ENCODE results near the gene CABCOCO1. TPM values are rescaled to one million over a fixed set of nuclear protein-coding genes. Genes with fewer than 3 reads are reported as not detected.
A peak's percentile ranks its signal among the peaks of the same experiment; 100 is the strongest.

CABCOCO1 gene
- total RNA-seq, 1 experiment from 2014 or later = not detected

- DNase-seq (ENCODE audit: low read depth, low spot score) (no peak), ATAC-seq (no peak)
- Histone ChIP-seq H3K79me2 (ENCODE audit: insufficient read depth, low read length) (no peaks in the 10 kb centered on the region), H3K9ac (ENCODE audit: low read length) (no peak overlapping the region), H3K4me3 (replicated peaks in 1 of 2; ENCODE audit: low read depth in 1 of 2, low read length in 2 of 2) (no peak overlapping the region), H3K36me3 (ENCODE audit: control insufficient read depth in 1 of 2, insufficient read depth in 2 of 2, low read length in 2 of 2) (no peaks in the 10 kb centered on the region), H3K27ac (ENCODE audit: low read depth, low read length) (no peak overlapping the region), H3K9me3 (ENCODE audit: control insufficient read depth in 1 of 2, insufficient read depth in 1 of 2, low read depth in 1 of 2, low read length in 2 of 2) (no peaks in the 10 kb centered on the region), H3K4me1 (ENCODE audit: control insufficient read depth in 1 of 2, insufficient read depth in 2 of 2, low read length in 2 of 2) (peaks cover 0 to 6% of the 10 kb centered on the region in 2 experiments; a peak in 3 of 4 replicates), H3K9me2 (ENCODE audit: insufficient read depth) (no peaks in the 10 kb centered on the region), H4K20me1 (ENCODE audit: insufficient read depth) (no peaks in the 10 kb centered on the region), H3K27me3 (ENCODE audit: insufficient read depth, low read length) (no peaks in the 10 kb centered on the region), H3K4me2 (ENCODE audit: low read length) (no peak overlapping the region), H2AFZ (ENCODE audit: low read depth, low read length, poor library complexity, severe bottlenecking) (peak overlapping the region; percentile 72)
- RAD21 ChIA-PET (ENCODE audit: low non-redundant PET in 1 of 2, low total read pairs in 2 of 2, uncharacterized antibody in 2 of 2, unreplicated experiment in 2 of 2) = no interaction called here
- intact Hi-C loops (cut with micrococcal nuclease) = no loop called here
- CTCF ChIA-PET = no interaction called here
- no TSS peak for BruUV-seq (replicated peaks)
- POLR2A ChIA-PET = no interaction called here
- TF ChIP-seq EZH2phosphoT487 (IDR thresholded peaks at IDR 0.05; ENCODE audit: borderline replicate concordance) (no peak), POLR2AphosphoS5 (IDR thresholded peaks at IDR 0.05; ENCODE audit: low read depth, low read length) (no peak), ATF3 (IDR thresholded peaks at IDR 0.05) (no peak), FOSL1 (IDR thresholded peaks at IDR 0.05; ENCODE audit: low read depth) (no peak), YY1 (IDR thresholded peaks at IDR 0.05; ENCODE audit: extremely low read depth, insufficient replicate concordance, low read depth, low read length) (no peak), ZFX (IDR thresholded peaks at IDR 0.05) (no peak), MAX (IDR thresholded peaks at IDR 0.05) (no peak)
Observed at GRCh38 chr10:61774031-61774430, 111.3 kb downstream of the CABCOCO1 start.

- Histone ChIP-seq H3K4me2 (ENCODE audit: low read length) (no peak overlapping the region), H3K9me2 (ENCODE audit: insufficient read depth) (no peaks in the 10 kb centered on the region), H2AFZ (ENCODE audit: low read depth, low read length, poor library complexity, severe bottlenecking) (no peak overlapping the region), H3K27ac (ENCODE audit: low read depth, low read length) (no peak overlapping the region), H3K36me3 (ENCODE audit: control insufficient read depth in 1 of 2, insufficient read depth in 2 of 2, low read length in 2 of 2) (no peaks in the 10 kb centered on the region), H3K4me3 (replicated peaks in 1 of 2; ENCODE audit: low read depth in 1 of 2, low read length in 2 of 2) (no peak overlapping the region), H3K4me1 (ENCODE audit: control insufficient read depth in 1 of 2, insufficient read depth in 2 of 2, low read length in 2 of 2) (peaks cover 0 to 7% of the 10 kb centered on the region in 2 experiments; a peak in 3 of 4 replicates), H3K9ac (ENCODE audit: low read length) (no peak overlapping the region), H3K79me2 (ENCODE audit: insufficient read depth, low read length) (no peaks in the 10 kb centered on the region), H3K9me3 (ENCODE audit: control insufficient read depth in 1 of 2, insufficient read depth in 1 of 2, low read depth in 1 of 2, low read length in 2 of 2) (no peaks in the 10 kb centered on the region), H4K20me1 (ENCODE audit: insufficient read depth) (no peaks in the 10 kb centered on the region), H3K27me3 (ENCODE audit: insufficient read depth, low read length) (no peaks in the 10 kb centered on the region)
- RAD21 ChIA-PET (ENCODE audit: low non-redundant PET in 1 of 2, low total read pairs in 2 of 2, uncharacterized antibody in 2 of 2, unreplicated experiment in 2 of 2) = no interaction called here
- ATAC-seq (no peak), DNase-seq (ENCODE audit: low read depth, low spot score) (no peak)
- no peak for TF ChIP-seq CTCF (IDR thresholded peaks at IDR 0.05 in 2 of 3, conservative IDR thresholded peaks at IDR 0.05 in 1 of 3; ENCODE audit: borderline replicate concordance in 1 of 3, insufficient read depth in 1 of 3, low read depth in 2 of 3, low read length in 2 of 3)
- BruUV-seq (replicated peaks) = no TSS peak
- POLR2A ChIA-PET = no interaction called here
- intact Hi-C loops (cut with micrococcal nuclease) = no loop called here
- CTCF ChIA-PET = no interaction called here
Observed at GRCh38 chr10:61775111-61775510, 112.4 kb downstream of the CABCOCO1 start.

Data from HCT116 (cell line).